HCT116 (cell line): ENCODE results near the gene TBC1D8. TPM values are rescaled to one million over a fixed set of nuclear protein-coding genes. Genes with fewer than 3 reads are reported as not detected.

Experiments
- ATAC-seq: fragments of 200-7000 bp; cut with Tn5 transposase; 2 replicates; pipeline ENCODE4 v1.9.1; 2020; ENCODE audit warnings: mild to moderate bottlenecking, moderate library complexity
- BruUV-seq: library from RNA; stranded (reverse); fragments of 400-500 nt; replicated peaks from 2 replicates; lab custom pipeline; 2021; lab: Mats Ljungman, UMichigan
- CTCF ChIA-PET: fragments of 300-600 bp; sonication (Branson Sonifier 250); formaldehyde crosslinking; loops from one replicate; lab custom pipeline; 2021; ENCODE audit warnings: antibody characterized with exemption; lab: Charles Lee
- POLR2A ChIA-PET: fragments of 300-600, 350-600 bp; sonication (Branson Sonifier 250); formaldehyde crosslinking; loops from one replicate; lab custom pipeline; 2021; ENCODE audit warnings: antibody characterized with exemption; lab: Charles Lee
- RAD21 ChIA-PET, 2 experiments: fragments of 300-600 bp; sonication (Branson Sonifier 250); formaldehyde crosslinking; loops; one replicate each; lab custom pipeline; 2023; ENCODE audit warnings: low total read pairs in 2 of 2; ENCODE audit not compliant: uncharacterized antibody in 2 of 2, unreplicated experiment in 2 of 2, low non-redundant PET in 1 of 2; lab: Charles Lee
- DNase-seq: peaks from one replicate; pipeline ENCODE4 v3.0.0-alpha.2; 2010; ENCODE audit warnings: low read depth, low spot score
- H2AFZ ChIP-seq: fragments of 200-600 bp; shearing (Covaris generic), sonication (generic); 2 replicates; pipeline ENCODE4 v1.6.1; 2017; ENCODE audit warnings: low read depth, mixed run types, mixed read lengths, antibody characterized with exemption, low read length; ENCODE audit not compliant: poor library complexity, severe bottlenecking
- H3K27ac ChIP-seq: 2 replicates; pipeline ENCODE4 v1.5.1; 2012; ENCODE audit warnings: low read depth, low read length
- H3K27me3 ChIP-seq: fragments of 200-600 bp; sonication (generic); 2 replicates; pipeline ENCODE4 v1.6.1; 2016; ENCODE audit warnings: mixed run types, low read length, mixed read lengths; ENCODE audit not compliant: insufficient read depth
- H3K36me3 ChIP-seq, 2 experiments: fragments of 200-500 bp in 1 of 2; fragments of 200-600 bp in 1 of 2; sonication (Bioruptor generic) in 1 of 2; sonication (generic) in 1 of 2; 2 replicates each; pipeline versions ENCODE4 v1.5.1 to v1.6.1; 2014 to 2016; ENCODE audit warnings: low read length in 2 of 2, inconsistent platforms in 1 of 2, mixed read lengths in 1 of 2, mixed run types in 1 of 2; ENCODE audit not compliant: insufficient read depth in 2 of 2, control insufficient read depth in 1 of 2
- H3K4me1 ChIP-seq, 2 experiments: fragments of 200-600 bp in 1 of 2; sonication (generic) in 1 of 2; 2 replicates each; pipeline versions ENCODE4 v1.5.1 to v1.6.1; 2012 to 2017; ENCODE audit warnings: low read length in 2 of 2, inconsistent platforms in 1 of 2, mild to moderate bottlenecking in 1 of 2, mixed read lengths in 1 of 2, mixed run types in 1 of 2, moderate library complexity in 1 of 2; ENCODE audit not compliant: insufficient read depth in 2 of 2, control insufficient read depth in 1 of 2
- H3K4me2 ChIP-seq: fragments of 200-600 bp; sonication (generic); 2 replicates; pipeline ENCODE4 v1.6.1; 2017; ENCODE audit warnings: mixed run types, low read length, mixed read lengths
- H3K4me3 ChIP-seq, 2 experiments: fragments of 200-600 bp in 1 of 2; sonication (generic) in 1 of 2; replicated peaks in 1 of 2; 2 replicates each; pipeline ENCODE4 v1.5.1; 2011 to 2016; ENCODE audit warnings: low read length in 2 of 2, control low read depth in 1 of 2, low read depth in 1 of 2, mild to moderate bottlenecking in 1 of 2, mixed read lengths in 1 of 2, mixed run types in 1 of 2
- H3K79me2 ChIP-seq: fragments of 200-600 bp; sonication (generic); 2 replicates; pipeline ENCODE4 v1.6.1; 2017; ENCODE audit warnings: mild to moderate bottlenecking, mixed run types, low read length, moderate library complexity, mixed read lengths; ENCODE audit not compliant: insufficient read depth
- H3K9ac ChIP-seq: fragments of 200-600 bp; sonication (generic); 2 replicates; pipeline ENCODE4 v1.6.1; 2016; ENCODE audit warnings: low read length, mixed read lengths
- H3K9me2 ChIP-seq: fragments of 200-600 bp; sonication (generic), shearing (Covaris generic); 2 replicates; pipeline ENCODE4 v1.6.1; 2017; ENCODE audit warnings: mixed run types, mild to moderate bottlenecking, moderate library complexity; ENCODE audit not compliant: insufficient read depth
- H3K9me3 ChIP-seq, 2 experiments: fragments of 200-500 bp in 1 of 2; fragments of 200-600 bp in 1 of 2; sonication (Bioruptor generic) in 1 of 2; sonication (generic) in 1 of 2; 2 replicates each; pipeline ENCODE4 v1.6.1; 2014 to 2017; ENCODE audit warnings: low read length in 2 of 2, mixed read lengths in 2 of 2, inconsistent platforms in 1 of 2, low read depth in 1 of 2, mild to moderate bottlenecking in 1 of 2, mixed run types in 1 of 2, moderate library complexity in 1 of 2; ENCODE audit not compliant: control insufficient read depth in 1 of 2, insufficient read depth in 1 of 2
- H4K20me1 ChIP-seq: fragments of 200-600 bp; sonication (generic), shearing (Covaris generic); 2 replicates; pipeline ENCODE4 v1.6.1; 2017; ENCODE audit warnings: mixed run types, mild to moderate bottlenecking, moderate library complexity; ENCODE audit not compliant: insufficient read depth
- CBX3 ChIP-seq: IDR thresholded peaks from 2 replicates; pipeline ENCODE4 v1.6.1; 2012; ENCODE audit warnings: low read depth
- CEBPB ChIP-seq: IDR thresholded peaks from 2 replicates; pipeline ENCODE4 v1.6.1; 2012; ENCODE audit warnings: low read depth
- EGR1 ChIP-seq: IDR thresholded peaks from 2 replicates; pipeline ENCODE4 v1.6.1; 2012; ENCODE audit warnings: low read depth
- EZH2 ChIP-seq: fragments of 200-600 bp; sonication (generic); IDR thresholded peaks from 2 replicates; pipeline ENCODE4 v1.6.1; 2017; ENCODE audit warnings: antibody characterized with exemption, mixed run types
- EZH2phosphoT487 ChIP-seq: fragments of 200-600 bp; IDR thresholded peaks from 2 replicates; pipeline ENCODE4 v1.6.1; 2018; ENCODE audit warnings: antibody characterized with exemption, borderline replicate concordance
- FOSL1 ChIP-seq: IDR thresholded peaks from 2 replicates; pipeline ENCODE4 v1.6.1; 2012; ENCODE audit warnings: low read depth
- REST ChIP-seq: IDR thresholded peaks from 2 replicates; pipeline ENCODE4 v1.6.1; 2012; ENCODE audit warnings: low read depth
- SP1 ChIP-seq: IDR thresholded peaks from 2 replicates; pipeline ENCODE4 v1.6.1; 2012; ENCODE audit warnings: low read depth
- TCF7L2 ChIP-seq: IDR thresholded peaks from 2 replicates; pipeline ENCODE4 v1.7.0; 2011; ENCODE audit warnings: borderline replicate concordance, inconsistent platforms; ENCODE audit not compliant: insufficient read depth, insufficient read length; ENCODE audit errors: extremely low read depth
- ZBTB33 ChIP-seq: IDR thresholded peaks from 2 replicates; pipeline ENCODE4 v1.6.1; 2011; ENCODE audit warnings: mild to moderate bottlenecking, low read length, moderate library complexity; ENCODE audit not compliant: insufficient replicate concordance; ENCODE audit errors: extremely low read depth
- ZNF274 ChIP-seq: fragments of 200-500 bp; sonication (Bioruptor generic); IDR thresholded peaks from 2 replicates; pipeline ENCODE4 v1.6.1; 2014; ENCODE audit warnings: mild to moderate bottlenecking, low read depth, low read length, inconsistent platforms
- intact Hi-C: fragments of 100-400 bp; cut with micrococcal nuclease; formaldehyde crosslinking; loops from 2 replicates; pipeline ENCODE4 v1.10.0; 2022
- total RNA-seq: library from RNA; stranded (reverse); gene quantifications from one replicate; pipeline ENCODE4 v1.2.1, GENCODE V29; 2021; ENCODE audit not compliant: unreplicated experiment

Gene TBC1D8
- total RNA-seq, 1 experiment from 2014 or later, result 44.0 TPM

GRCh38 chr2:101153787-101154186 lies 2.6 kb upstream of the TBC1D8 start:
- Histone ChIP-seq H3K9me3 (no peaks in the 10 kb centered on the region), H3K27me3 (no peaks in the 10 kb centered on the region), H4K20me1 (no peaks in the 10 kb centered on the region; the same call in 1 of the 2 replicates), H3K9ac (no peak overlapping the region), H3K4me3 (no peak overlapping the region), H3K27ac (no peak overlapping the region), H3K9me2 (no peaks in the 10 kb centered on the region), H3K36me3 (no peaks in the 10 kb centered on the region), H3K79me2 (peaks cover 20% of the 10 kb centered on the region), H3K4me2 (no peak overlapping the region), H3K4me1 (peaks cover 12 to 33% of the 10 kb centered on the region in 2 experiments), H2AFZ (no peak overlapping the region)
- RAD21 ChIA-PET, result interaction anchor here in 1 of 2 experiments (1.3 to 1.4 kb wide), 2 partner anchors 117 to 559 kb away, joined by 3 read pairs; no protein-coding TSS in a partner anchor
- POLR2A ChIA-PET, result no interaction called here
- intact Hi-C loops, result loop anchor here (2.0 to 10.0 kb wide), 2 partner anchors 419 to 543 kb away; no protein-coding TSS in a partner anchor
- BruUV-seq, result no TSS peak
- CTCF ChIA-PET, result interaction anchor here (0.9 to 1.9 kb wide), 3 partner anchors 141 to 145 kb away, joined by 3 to 14 read pairs (median 10); no protein-coding TSS in a partner anchor
- ATAC-seq, result no peak
- DNase-seq, result no peak
- TF ChIP-seq CBX3 (no peak), TCF7L2 (no peak), EGR1 (no peak), SP1 (no peak), FOSL1 (no peak), EZH2phosphoT487 (no peak), REST (no peak), CEBPB (no peak), EZH2 (no peak), ZBTB33 (no peak), ZNF274 (no peak)
